Esophagus muscularis mucosa (tissue), 4 donors: Measurements from ENCODE around the gene LTB4R. TPM values are rescaled to one million over a fixed set of nuclear protein-coding genes. Genes with fewer than 3 reads are reported as not detected.

Source experiments
- DNase-seq: peaks from one replicate; pipeline ENCODE4 v3.0.0-alpha.2; 2017; ENCODE audit errors: extremely low spot score
- H3K27ac ChIP-seq, 4 donors: fragments of 200-600 bp; sonication (generic); replicated peaks in 1 of 4; 1 replicate in 3 of 4; 2 replicates in 1 of 4; pipeline ENCODE4 v1.5.1; 2016 to 2019; ENCODE audit warnings: mild to moderate bottlenecking in 1 of 4
- H3K27me3 ChIP-seq, 4 donors: fragments of 200-600 bp; sonication (generic); one replicate each; pipeline versions ENCODE4 v1.5.1 to v1.6.0; 2016 to 2019
- H3K36me3 ChIP-seq, 4 donors: fragments of 200-600 bp; sonication (generic); one replicate each; pipeline ENCODE4 v1.5.1; 2016 to 2019
- H3K4me1 ChIP-seq, 4 donors: fragments of 200-600 bp; sonication (generic); one replicate each; pipeline ENCODE4 v1.5.1; 2016 to 2019
- H3K4me3 ChIP-seq, 4 donors: fragments of 200-600 bp; sonication (generic); 1 replicate in 2 of 4; 2 replicates in 2 of 4; pipeline ENCODE4 v1.5.1; 2016 to 2019; ENCODE audit warnings: mild to moderate bottlenecking in 4 of 4, moderate library complexity in 1 of 4
- H3K9me3 ChIP-seq, 4 donors: fragments of 200-600 bp; sonication (generic); 1 replicate in 3 of 4; 2 replicates in 1 of 4; pipeline ENCODE4 v1.5.1; 2016 to 2019
- CTCF ChIP-seq, 3 experiments: fragments of 200-600 bp in 2 of 3; fragments of 450-650 bp in 1 of 3; sonication (generic) in 2 of 3; IDR thresholded peaks; one replicate each; pipeline ENCODE4 v1.5.1; 2017 to 2019; ENCODE audit warnings: antibody characterized with exemption in 3 of 3, mild to moderate bottlenecking in 2 of 3, moderate library complexity in 1 of 3
- EP300 ChIP-seq: sonication (generic); formaldehyde crosslinking; IDR thresholded peaks from one replicate; pipeline ENCODE4 v1.6.1; 2017; ENCODE audit warnings: antibody characterized with exemption
- POLR2A ChIP-seq: fragments of 450-650 bp; IDR thresholded peaks from one replicate; pipeline ENCODE4 v1.6.1; 2017; ENCODE audit warnings: antibody characterized with exemption, moderate library complexity, mild to moderate bottlenecking, low read depth
- POLR2AphosphoS5 ChIP-seq, 2 donors: sonication (generic); formaldehyde crosslinking; IDR thresholded peaks; one replicate each; pipeline ENCODE4 v1.6.1; 2017; ENCODE audit warnings: antibody characterized with exemption in 2 of 2
- WGBS: methylation state at CpG from one replicate; pipeline ENCODE4 v1.1.5; 2018; 5-methylcytosine and 5-hydroxymethylcytosine counted together
- intact Hi-C: fragments of 100-400 bp; cut with DNase I; formaldehyde crosslinking; loops from one replicate; pipeline ENCODE4 v1.15.1; 2023
- total RNA-seq, 4 donors: library from RNA; depleted of rRNA; stranded (reverse); fragments of >200 nt; gene quantifications; one replicate each; pipeline versions ENCODE4 v1.1.0 to v1.2.1, GENCODE V29; 2016

LTB4R gene
- total RNA-seq, 4 donors from 2014 or later: 0.42 to 6.0 (median 2.9) TPM

DNA sequence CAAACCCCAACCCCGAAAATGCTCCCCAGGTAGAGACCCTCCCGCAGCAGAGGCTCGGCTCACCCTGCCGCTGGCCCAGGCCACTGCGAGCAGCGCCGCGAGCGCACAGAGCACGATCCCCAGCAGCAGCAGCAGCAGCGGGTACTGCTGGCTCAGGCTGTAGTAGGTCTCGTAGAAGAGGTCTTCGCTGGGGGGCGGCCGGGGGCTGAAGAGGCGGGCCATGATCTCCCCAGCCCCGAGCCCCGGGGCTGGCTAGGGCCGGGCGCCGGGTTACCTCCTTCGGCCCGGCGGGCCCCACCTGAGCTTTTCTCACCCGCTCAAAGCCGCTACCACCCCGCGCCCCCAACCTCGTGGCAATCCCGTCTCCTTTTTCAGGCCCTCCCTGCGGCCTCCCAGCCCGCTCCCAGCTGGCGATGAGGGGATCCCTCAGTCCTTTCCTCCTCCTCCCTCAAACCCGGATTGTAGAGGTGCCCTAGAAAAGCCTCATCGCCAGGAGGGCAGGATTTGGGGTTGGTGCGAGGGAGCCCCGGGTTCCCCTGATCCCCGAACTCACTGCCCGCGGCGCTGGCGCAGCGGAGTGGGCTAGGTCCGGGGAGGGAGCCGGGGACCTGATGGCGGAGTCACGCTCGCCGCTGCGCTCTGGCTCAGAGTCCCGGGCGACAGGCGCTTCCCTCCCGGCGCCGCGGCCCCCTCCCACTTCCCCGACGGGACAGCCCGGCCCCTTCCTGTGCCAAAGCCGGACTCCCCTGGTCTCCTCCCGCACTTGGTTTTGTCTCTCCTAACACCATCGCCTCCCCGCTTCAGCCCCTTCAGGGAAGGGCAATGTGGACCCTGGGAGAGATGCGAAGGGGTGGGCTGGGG lies 23.4 kb downstream of the LTB4R start, which contains the start of gene ADCY4:
TSS of gene ADCY4 (minus strand) at position 641 of the 861 bp plus-strand sequence. CDS start at position 222, 419 bp downstream.
- Histone ChIP-seq H3K4me1 (peaks cover 46 to 60% (median 56%) of the 10 kb centered on the region in 4 donors), H3K9me3 (no peaks in the 10 kb centered on the region), H3K27ac (peak within 1 kb of the TSS; percentile 65 to 81 (median 74)), H3K27me3 (peaks cover 0 to 66% (median 26%) of the 10 kb centered on the region in 4 donors), H3K36me3 (peaks cover 0 to 26% (median 0%) of the 10 kb centered on the region in 4 donors), H3K4me3 (peak within 1 kb of the TSS; percentile 50 to 61 (median 54))
- WGBS: 4% methylated on average over 41 of the region's 65 CpGs
- DNase-seq: no peak
- intact Hi-C loops: no loop called here
- no peak for TF ChIP-seq EP300
- peak; percentile 18 to 64 for TF ChIP-seq POLR2AphosphoS5 (IDR thresholded peaks at IDR 0.05)
- TF ChIP-seq POLR2A: no peak

DNA sequence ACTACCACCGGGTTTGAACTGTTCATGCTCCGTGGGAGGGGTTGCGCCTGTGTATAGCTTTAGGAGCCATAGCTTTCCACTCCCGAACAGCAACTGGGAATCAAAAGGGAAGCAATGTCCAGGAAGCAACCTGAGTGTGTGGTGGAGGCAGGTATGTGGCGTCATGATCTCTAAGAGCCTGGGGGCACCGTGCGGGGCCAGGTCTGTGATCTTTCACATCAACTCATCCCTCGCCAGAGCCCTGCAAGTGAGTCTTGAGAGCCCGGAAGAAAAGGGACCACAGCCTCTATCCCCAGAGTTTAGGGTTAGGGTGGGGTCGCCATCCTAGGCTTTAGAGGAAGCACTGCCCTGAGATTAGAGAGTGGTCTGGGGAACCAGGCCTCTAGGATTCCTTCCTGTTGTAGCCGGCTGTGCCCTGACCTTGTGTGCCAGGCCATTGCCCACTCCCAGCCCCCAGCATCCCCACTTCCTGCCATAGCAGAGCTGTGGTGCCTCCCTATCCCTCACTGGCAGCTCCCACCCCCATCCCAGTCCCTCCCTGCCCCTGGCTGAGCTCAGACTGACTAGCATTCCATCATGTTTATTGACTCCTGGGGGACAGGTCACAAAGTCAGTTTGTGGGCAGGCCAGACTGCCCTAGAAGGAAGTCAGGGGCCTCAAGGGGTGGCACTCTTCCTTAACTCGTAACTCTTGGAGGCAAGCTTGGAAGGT lies 24.3 kb downstream of the LTB4R start:
- peak overlapping the region; percentile 50 to 61 (median 54) for H3K4me3 ChIP-seq
- H3K27ac ChIP-seq: peak overlapping the region in 3 of 4 donors; percentile 72 to 81 (median 75)
- intact Hi-C loops: no loop called here
- H3K36me3 ChIP-seq: peaks cover 0 to 21% (median 0%) of the 10 kb centered on the region in 4 donors
- H3K4me1 ChIP-seq: peaks cover 46 to 60% (median 56%) of the 10 kb centered on the region in 4 donors
- no peak for DNase-seq
- no peak for TF ChIP-seq POLR2AphosphoS5 (IDR thresholded peaks at IDR 0.05)
- TF ChIP-seq POLR2A: no peak
- TF ChIP-seq EP300: no peak
- TF ChIP-seq CTCF (IDR thresholded peaks at IDR 0.05): no peak
- no peaks in the 10 kb centered on the region for H3K9me3 ChIP-seq
- WGBS: 78% methylated on average over 10 of the region's 12 CpGs
- peaks cover 0 to 70% (median 26%) of the 10 kb centered on the region in 4 donors for H3K27me3 ChIP-seq

GRCh38 chr14:24337144-24337823 lies 26.0 kb downstream of the LTB4R start:
- DNase-seq: no peak
- Histone ChIP-seq H3K4me1 (peaks cover 40 to 52% (median 48%) of the 10 kb centered on the region in 4 donors), H3K36me3 (peaks cover 0 to 6% (median 0%) of the 10 kb centered on the region in 4 donors), H3K27me3 (peaks cover 0 to 62% (median 26%) of the 10 kb centered on the region in 4 donors), H3K9me3 (no peaks in the 10 kb centered on the region), H3K27ac (no peak overlapping the region), H3K4me3 (no peak overlapping the region)
- intact Hi-C loops: no loop called here
- no peak for TF ChIP-seq CTCF (IDR thresholded peaks at IDR 0.05)
- TF ChIP-seq POLR2AphosphoS5 (IDR thresholded peaks at IDR 0.05): no peak
- no peak for TF ChIP-seq POLR2A
- 92% methylated on average over 7 of the region's 7 CpGs for WGBS

DNA sequence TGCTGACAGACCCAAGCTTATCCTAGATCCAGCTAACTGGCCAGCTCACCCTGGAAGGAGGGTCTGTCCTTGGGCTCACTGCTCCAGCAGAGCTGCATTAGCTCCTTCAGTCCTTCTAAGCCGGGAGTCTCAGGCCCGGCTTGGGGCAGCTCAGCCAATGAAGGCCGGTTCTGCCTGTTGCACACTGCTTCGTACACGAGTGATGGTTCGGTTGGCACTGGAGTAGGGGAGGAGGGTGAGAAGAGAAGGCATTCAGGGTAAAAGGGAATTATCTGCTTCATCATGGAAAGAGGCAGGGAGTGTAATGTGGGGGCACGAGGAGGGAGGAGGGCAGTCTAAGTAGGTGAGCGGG lies 26.5 kb downstream of the LTB4R start:
- intact Hi-C loops: no loop called here
- no peak for TF ChIP-seq POLR2AphosphoS5 (IDR thresholded peaks at IDR 0.05)
- no peak for TF ChIP-seq CTCF (IDR thresholded peaks at IDR 0.05)
- TF ChIP-seq EP300: no peak
- TF ChIP-seq POLR2A: no peak
- Histone ChIP-seq H3K27me3 (peaks cover 0 to 57% (median 24%) of the 10 kb centered on the region in 4 donors), H3K4me3 (no peak overlapping the region), H3K4me1 (peaks cover 35 to 47% (median 43%) of the 10 kb centered on the region in 4 donors), H3K27ac (no peak overlapping the region), H3K36me3 (peaks cover 0 to 1% (median 0%) of the 10 kb centered on the region in 4 donors), H3K9me3 (no peaks in the 10 kb centered on the region)
- WGBS: 88% methylated on average over 8 of the region's 8 CpGs
- DNase-seq: no peak
